ENCODE data around the gene HCFC1. TPM values are rescaled to one million over a fixed set of nuclear protein-coding genes. Genes with fewer than 3 reads are reported as not detected.

Gene HCFC1
- total and polyA plus RNA-seq, 2 of the 8 experiments (the other 6 are each of a cell fraction or from before 2014, with no cell fraction given), result 24.9 to 117 TPM

GRCh38 chrX:153917869-153918268 is 53.7 kb downstream of the HCFC1 start:
- H3K18ac ChIP-seq (ENCODE audit: extremely low read depth, low read length), result no peak overlapping the region
- H2BK15ac ChIP-seq (ENCODE audit: low read length), result no peak overlapping the region
- no peak overlapping the region for H3K56ac ChIP-seq (replicated peaks; ENCODE audit: insufficient read length, low read depth, low read length)
- H2AK5ac ChIP-seq (ENCODE audit: low read depth, low read length), result no peak overlapping the region
- 0 out of 8 replicates have a peak, but pooled peaks cover 0 to 2% (median 0%) of the 10 kb centered on the region in 4 experiments for H3K36me3 ChIP-seq (ENCODE audit: control insufficient read depth in 2 of 4, insufficient read depth in 4 of 4, low read length in 3 of 4)
- no peak overlapping the region for H3K27ac ChIP-seq (ENCODE audit: low read depth, low read length)
- H4K8ac ChIP-seq (ENCODE audit: extremely low read depth, insufficient read depth, low read length), result no peak overlapping the region
- FAIRE-seq (no peak), DNase-seq (ENCODE audit: low read depth in 1 of 2, low spot score in 2 of 2) (no peak)
- no peak overlapping the region for H3K4ac ChIP-seq (replicated peaks; ENCODE audit: insufficient read length, low read depth, low read length)
- no peak overlapping the region for H2BK120ac ChIP-seq (replicated peaks; ENCODE audit: low read depth, low read length)
- no peak overlapping the region for H2BK20ac ChIP-seq (ENCODE audit: low read length)
- no peak overlapping the region for H2BK12ac ChIP-seq (ENCODE audit: low read depth, low read length)
- H4K5ac ChIP-seq (ENCODE audit: insufficient read length, low read depth, low read length), result no peak overlapping the region
- H4K91ac ChIP-seq (replicated peaks; ENCODE audit: insufficient read length, low read length), result no peak overlapping the region
- CTCF ChIA-PET (ENCODE audit: partially characterized antibody), result interaction anchor here (1.0 to 1.6 kb wide), 2 partner anchors 30 to 143 kb away, joined by 3 to 5 read pairs; no protein-coding TSS in a partner anchor
- H3K14ac ChIP-seq (ENCODE audit: insufficient read length), result no peak overlapping the region
- no peak overlapping the region for H2AFZ ChIP-seq (ENCODE audit: low read length)
- no peaks in the 10 kb centered on the region for H3K79me2 ChIP-seq (ENCODE audit: control insufficient read depth in 1 of 2, insufficient read depth in 2 of 2, low read length in 2 of 2)
- H3K4me3 ChIP-seq (ENCODE audit: extremely low read depth in 1 of 4, insufficient read depth in 2 of 4, low read depth in 3 of 4, low read length in 4 of 4), result no peak overlapping the region
- H4K20me1 ChIP-seq (replicated peaks in 1 of 2; ENCODE audit: control insufficient read depth in 1 of 2, insufficient read depth in 2 of 2, low read length in 2 of 2), result peaks cover 0 to 2% of the 10 kb centered on the region in 2 experiments
- no peaks in the 10 kb centered on the region for H3K23me2 ChIP-seq (ENCODE audit: low read depth, low read length)
- H3K9me3 ChIP-seq (ENCODE audit: insufficient read depth in 2 of 2, low read depth in 1 of 2, low read length in 1 of 2), result no peaks in the 10 kb centered on the region
- H3K9ac ChIP-seq (replicated peaks in 1 of 4; ENCODE audit: extremely low read depth in 1 of 4, low read depth in 3 of 4, low read length in 3 of 4), result no peak overlapping the region
- TF ChIP-seq JUN (IDR thresholded peaks at IDR 0.05; ENCODE audit: low read depth, low read length) (no peak), EGR1 (IDR thresholded peaks at IDR 0.05; ENCODE audit: borderline replicate concordance, low read depth, low read length) (no peak), NRF1 (IDR thresholded peaks at IDR 0.05; ENCODE audit: low read depth, low read length) (no peak), SIX5 (IDR thresholded peaks at IDR 0.05; ENCODE audit: low read depth, low read length) (no peak), TBP (IDR thresholded peaks at IDR 0.05; ENCODE audit: low read depth, low read length) (no peak), CEBPB (IDR thresholded peaks at IDR 0.05; ENCODE audit: low read depth, low read length) (no peak), ASH2L (IDR thresholded peaks at IDR 0.05; ENCODE audit: low read length) (no peak), SAP30 (IDR thresholded peaks at IDR 0.05; ENCODE audit: insufficient read depth, insufficient replicate concordance, low read length) (no peak)
- H3K4me1 ChIP-seq (replicated peaks in 1 of 4; ENCODE audit: control insufficient read depth in 3 of 4, insufficient read depth in 4 of 4, low read length in 3 of 4), result no peaks in the 10 kb centered on the region
- no peak overlapping the region for H3K23ac ChIP-seq (ENCODE audit: insufficient read length)
- no peak overlapping the region for H3K4me2 ChIP-seq (ENCODE audit: insufficient read depth in 1 of 2, low read depth in 2 of 2, low read length in 2 of 2)
- POLR2A ChIA-PET (ENCODE audit: partially characterized antibody), result interaction anchor here (1.0 to 14.9 kb wide), 3 partner anchors 10 to 24 kb away, joined by 3 to 231 read pairs (median 5); partner anchors contain the start of genes NAA10 and RENBP
- H2BK5ac ChIP-seq (ENCODE audit: low read depth, low read length), result no peak overlapping the region
- no peaks in the 10 kb centered on the region for H3K79me1 ChIP-seq (ENCODE audit: low read depth, low read length)
- 96% methylated on average over 6 of the region's 6 CpGs; no CpG with 5 or more reads in 1 of the 2 experiments for WGBS, 2 experiments (ENCODE audit: extremely low coverage in 1 of 2, insufficient coverage in 1 of 2, insufficient read length in 1 of 2, insufficient replicate concordance in 2 of 2, low coverage in 1 of 2, low lambda C conversion rate in 2 of 2, missing lambda C conversion rate in 1 of 2)
- H3K27me3 ChIP-seq (replicated peaks in 1 of 4; ENCODE audit: control insufficient read depth in 3 of 4, extremely low read depth in 1 of 4, insufficient read depth in 3 of 4, low read length in 3 of 4), result no peaks in the 10 kb centered on the region
